K562 (cell line): Measurements from ENCODE around the gene DOK3. TPM values are rescaled to one million over a fixed set of nuclear protein-coding genes. Genes with fewer than 3 reads are reported as not detected.

ENCODE experiments used
- ATAC-seq: fragments of 200-7000 bp; cut with Tn5 transposase; 3 replicates; pipeline ENCODE4 v1.9.1; 2020; ENCODE audit warnings: moderate library complexity
- BruUV-seq: library from RNA; stranded (reverse); fragments of 400-500 nt; replicated peaks from 2 replicates; lab custom pipeline; 2021; lab: Mats Ljungman, UMichigan
- CTCF ChIA-PET: fragments of 300-600 bp; formaldehyde crosslinking; extraction: SDS; loops from one replicate; lab custom pipeline; 2021; ENCODE audit warnings: low intra/inter-chr PET ratio; lab: Yijun Ruan, JAX
- POLR2A ChIA-PET: fragments of 300-600, 350-650 bp; sonication (Branson Sonifier 250); formaldehyde crosslinking; extraction: SDS; loops from one replicate; lab custom pipeline; 2021; ENCODE audit warnings: antibody characterized with exemption, inconsistent platforms; lab: Yijun Ruan, JAX
- DNase-seq, 4 experiments: peaks; one replicate each; pipeline versions ENCODE4 v3.0.0 to v3.0.0-alpha.2; 2011 to 2018; ENCODE audit warnings: low spot score in 3 of 4, mixed read lengths in 3 of 4; ENCODE audit errors: extremely low read depth in 1 of 4
- FAIRE-seq: peaks from 2 replicates; lab custom pipeline; 2011; peaks lifted over from hg19 to GRCh38; lab: Jason Lieb, UNC
- H2AFZ ChIP-seq: 2 replicates; pipeline ENCODE4 v1.6.0; 2011; ENCODE audit warnings: low read depth, low read length, control low read depth, inconsistent platforms
- H3K27ac ChIP-seq: fragments of 200-600 bp; 3 replicates; pipeline ENCODE4 v1.8.0; 2011; ENCODE audit warnings: low read depth, mild to moderate bottlenecking, control low read depth, inconsistent platforms, low read length, moderate library complexity, mixed read lengths; ENCODE audit errors: extremely low read depth
- H3K27me3 ChIP-seq, 2 experiments: fragments of 300-600 bp in 1 of 2; 2 replicates in 1 of 2; 3 replicates in 1 of 2; pipeline versions ENCODE4 v1.6.0 to v1.8.0; 2011; ENCODE audit warnings: inconsistent platforms in 2 of 2, low read length in 2 of 2, mild to moderate bottlenecking in 1 of 2, mixed read lengths in 1 of 2, moderate library complexity in 1 of 2; ENCODE audit not compliant: control insufficient read depth in 2 of 2, insufficient read depth in 2 of 2
- H3K36me3 ChIP-seq: fragments of 300-600 bp; 3 replicates; pipeline ENCODE4 v1.8.0; 2011; ENCODE audit warnings: mild to moderate bottlenecking, low read length, inconsistent platforms; ENCODE audit not compliant: control insufficient read depth, insufficient read depth
- H3K4me1 ChIP-seq, 2 experiments: fragments of 200-600 bp in 1 of 2; replicated peaks in 1 of 2; 2 replicates in 1 of 2; 3 replicates in 1 of 2; pipeline versions ENCODE4 v1.5.1 to v1.8.0; 2011; ENCODE audit warnings: inconsistent platforms in 2 of 2, low read length in 2 of 2, mild to moderate bottlenecking in 1 of 2, mixed read lengths in 1 of 2, moderate library complexity in 1 of 2; ENCODE audit not compliant: control insufficient read depth in 2 of 2, insufficient read depth in 2 of 2
- H3K4me2 ChIP-seq: 2 replicates; pipeline ENCODE4 v1.6.1; 2011; ENCODE audit warnings: low read length, control low read depth, inconsistent platforms, mixed read lengths; ENCODE audit not compliant: insufficient read depth
- H3K4me3 ChIP-seq: fragments of 200-600 bp; sonication (generic), shearing (Covaris generic); 2 replicates; pipeline ENCODE4 v1.5.1; 2016; ENCODE audit warnings: control low read depth, inconsistent platforms
- H3K79me2 ChIP-seq: fragments of 200-600 bp; 3 replicates; pipeline ENCODE4 v1.8.0; 2011; ENCODE audit warnings: low read length, inconsistent platforms; ENCODE audit not compliant: control insufficient read depth, insufficient read depth
- H3K9ac ChIP-seq, 2 experiments: 2 replicates each; pipeline versions ENCODE4 v1.6.0 to v1.6.1; 2011; ENCODE audit warnings: low read depth in 2 of 2, low read length in 2 of 2, control low read depth in 1 of 2, inconsistent platforms in 1 of 2, mild to moderate bottlenecking in 1 of 2, mixed read lengths in 1 of 2; ENCODE audit not compliant: insufficient read depth in 1 of 2
- H3K9me1 ChIP-seq: one replicate; pipeline ENCODE4 v1.6.0; 2011; ENCODE audit warnings: inconsistent platforms, mild to moderate bottlenecking, low read length, moderate library complexity; ENCODE audit not compliant: control insufficient read depth, insufficient read depth
- H3K9me3 ChIP-seq: replicated peaks from 2 replicates; pipeline ENCODE4 v1.5.1; 2011; ENCODE audit warnings: low read depth, low read length, inconsistent platforms; ENCODE audit not compliant: control insufficient read depth, insufficient read depth
- H4K20me1 ChIP-seq: replicated peaks from 2 replicates; pipeline ENCODE4 v1.6.1; 2011; ENCODE audit warnings: low read length, inconsistent platforms, mixed read lengths; ENCODE audit not compliant: control insufficient read depth, insufficient read depth
- CC2D1A ChIP-seq: fragments of 450-650 bp; IDR thresholded peaks from 2 replicates; pipeline ENCODE4 v1.6.1; 2017; ENCODE audit warnings: mild to moderate bottlenecking
- CREB3L1 ChIP-seq: fragments of 450-650 bp; IDR thresholded peaks from 2 replicates; pipeline ENCODE4 v1.6.1; 2014; ENCODE audit warnings: low read depth, mild to moderate bottlenecking, moderate library complexity, borderline replicate concordance
- ELF1 ChIP-seq: fragments of 200-800 bp; sonication (Bioruptor generic); IDR thresholded peaks from 2 replicates; pipeline ENCODE4 v1.6.1; 2016; ENCODE audit warnings: missing genetic modification characterization, missing compliant biosample characterization
- HNRNPLL ChIP-seq: fragments of 200-400 bp; formaldehyde crosslinking; IDR thresholded peaks from 2 replicates; pipeline ENCODE4 v1.6.1; 2017; ENCODE audit warnings: low read length, low read depth, mild to moderate bottlenecking; ENCODE audit not compliant: poor library complexity, severe bottlenecking
- JUN ChIP-seq, 2 experiments: sonication (generic) in 1 of 2; formaldehyde crosslinking in 1 of 2; IDR thresholded peaks; 2 replicates each; pipeline versions ENCODE4 v1.6.1 to v1.8.0; 2012 to 2022; ENCODE audit warnings: borderline replicate concordance in 2 of 2, mild to moderate bottlenecking in 2 of 2, improper control_type of control experiment in 1 of 2, low read depth in 1 of 2, low read length in 1 of 2, missing genetic modification reagents in 1 of 2
- KDM1A ChIP-seq, 2 experiments: fragments of 450-650 bp; IDR thresholded peaks; 2 replicates each; pipeline ENCODE4 v1.6.1; 2016; ENCODE audit warnings: mild to moderate bottlenecking in 2 of 2
- MAZ ChIP-seq, 2 experiments: fragments of 450-650 bp in 1 of 2; sonication (generic) in 1 of 2; formaldehyde crosslinking; IDR thresholded peaks in 1 of 2; conservative IDR thresholded peaks in 1 of 2; 2 replicates each; pipeline versions ENCODE4 v1.4.0 to v1.5.0; 2020; ENCODE audit warnings: mild to moderate bottlenecking in 1 of 2, missing genetic modification reagents in 1 of 2
- SETDB1 ChIP-seq: IDR thresholded peaks from one replicate; pipeline ENCODE4 v1.6.1; 2012; ENCODE audit warnings: low read length, control low read depth, inconsistent platforms
- SNIP1 ChIP-seq: fragments of 450-650 bp; IDR thresholded peaks from 2 replicates; pipeline ENCODE4 v1.7.1; 2017; ENCODE audit warnings: low read depth, mild to moderate bottlenecking
- TCF7L2 ChIP-seq: fragments of 150-350 bp; IDR thresholded peaks from 2 replicates; pipeline ENCODE4 v1.6.1; 2016; ENCODE audit warnings: low read depth, mild to moderate bottlenecking, low read length, moderate library complexity
- TEAD4 ChIP-seq, 2 experiments: sonication (generic) in 1 of 2; formaldehyde crosslinking in 1 of 2; IDR thresholded peaks; 2 replicates each; pipeline versions ENCODE4 v1.6.1 to v1.8.0; 2012 to 2022; ENCODE audit warnings: borderline replicate concordance in 1 of 2, inconsistent platforms in 1 of 2, low read length in 1 of 2, mild to moderate bottlenecking in 1 of 2, missing genetic modification reagents in 1 of 2
- ZBTB26 ChIP-seq: fragments of 450-650 bp; formaldehyde crosslinking; IDR thresholded peaks from 2 replicates; pipeline ENCODE4 v1.4.0; 2022; ENCODE audit warnings: missing genetic modification characterization
- ZC3H11A ChIP-seq: IDR thresholded peaks from 2 replicates; pipeline ENCODE4 v1.6.1; 2012; ENCODE audit warnings: low read depth, low read length, improper control_type of control experiment
- ZNF3 ChIP-seq: fragments of 250-450 bp; sonication (Bioruptor Pico); IDR thresholded peaks from 2 replicates; pipeline ENCODE4 v1.5.0; 2021; ENCODE audit warnings: mild to moderate bottlenecking, moderate library complexity
- ZSCAN32 ChIP-seq: fragments of 450-650 bp; formaldehyde crosslinking; IDR thresholded peaks from 2 replicates; pipeline ENCODE4 v1.4.0; 2020; ENCODE audit warnings: mild to moderate bottlenecking, moderate library complexity
- WGBS: fragments of 100-300 bp; shearing (Covaris generic); methylation state at CpG from one replicate; pipeline ENCODE4 v1.1.6; 2016; ENCODE audit warnings: low coverage, mixed read lengths; ENCODE audit not compliant: insufficient coverage; ENCODE audit errors: missing lambda C conversion rate; 5-methylcytosine and 5-hydroxymethylcytosine counted together
- in situ Hi-C: fragments of 300-500 bp; cut with MboI; formaldehyde crosslinking; loops from 4 replicates; pipeline ENCODE4 v1.15.0; 2018; ENCODE audit warnings: inconsistent platforms, mixed read lengths
- intact Hi-C: fragments of 100-400 bp; cut with micrococcal nuclease; formaldehyde crosslinking; loops from 2 replicates; pipeline ENCODE4 v1.14.2; 2022
- polyA plus RNA-seq, 8 experiments: library from polyadenylated mRNA; depleted of rRNA in 4 of 8; stranded (reverse) in 5 of 8; unstranded in 3 of 8; fragments of >200 nt; fragmentation: Nextera tagmentation in 2 of 8; fragmentation: Illumina TruSeq in 1 of 8; extraction: Ambion mirVana in 2 of 8; extraction: Trizol in 1 of 8; gene quantifications; 2 replicates each; pipeline versions ENCODE4 v1.2.1 to v1.2.3, GENCODE V29; 2011 to 2014; ENCODE audit warnings: inconsistent platforms in 1 of 8, missing spikeins in 1 of 8
- total RNA-seq, 7 experiments: library from RNA; depleted of rRNA in 6 of 7; stranded (reverse); fragments of >200 nt in 6 of 7; fragmentation: Illumina TruSeq in 2 of 7; extraction: Trizol in 2 of 7; gene quantifications; 2 replicates each; pipeline versions ENCODE4 v1.2.1 to v1.2.3, GENCODE V29; 2011 to 2021; ENCODE audit warnings: low replicate concordance in 1 of 7

DOK3 gene
- total and polyA plus RNA-seq, 9 of the 15 experiments (the other 6 are each of a cell fraction or from before 2014, with no cell fraction given), result 1.3 to 23.0 (median 8.0) TPM

- intact Hi-C loops, result no loop called here
- ATAC-seq, result no peak
- in situ Hi-C loops, result no loop called here
Observed at GRCh38 chr5:177548495-177548894, 38.9 kb upstream of the DOK3 start.

More at GRCh38 chr5:177548495-177548894, 38.9 kb upstream of the DOK3 start:
- no peak overlapping the region for H2AFZ ChIP-seq
- FAIRE-seq (no peak), DNase-seq (no peak)
- 25% methylated on average over 1 of the region's 1 CpG for WGBS
- H3K9ac ChIP-seq, result no peak overlapping the region
- no TSS peak for BruUV-seq
- TF ChIP-seq ZC3H11A, result no peak
- TF ChIP-seq TCF7L2, result no peak
- TF ChIP-seq TEAD4 (IDR thresholded peaks at IDR 0.05; ENCODE audit: low read length), result no peak
- TF ChIP-seq TEAD4 (CRISPR knock-in tag; IDR thresholded peaks at IDR 0.05; ENCODE audit: borderline replicate concordance), result no peak
- TF ChIP-seq KDM1A (IDR thresholded peaks at IDR 0.05), result no peak
- TF ChIP-seq SNIP1, result no peak
- no peak for TF ChIP-seq MAZ (CRISPR knock-in tag; conservative IDR thresholded peaks at IDR 0.05 in 1 of 2, IDR thresholded peaks at IDR 0.05 in 1 of 2)
- TF ChIP-seq CC2D1A, result no peak
- TF ChIP-seq JUN (IDR thresholded peaks at IDR 0.05; ENCODE audit: borderline replicate concordance, low read depth, low read length), result no peak
- no peak for TF ChIP-seq JUN (CRISPR knock-in tag; IDR thresholded peaks at IDR 0.05; ENCODE audit: borderline replicate concordance)
- no peak for TF ChIP-seq ELF1 (tag)
- TF ChIP-seq SETDB1, result no peak
- TF ChIP-seq CREB3L1, result no peak
- no peak for TF ChIP-seq ZSCAN32 (CRISPR knock-in tag)
- no peak for TF ChIP-seq HNRNPLL
- no peak for TF ChIP-seq ZBTB26 (CRISPR knock-in tag)
- TF ChIP-seq ZNF3, result no peak
- no peaks in the 10 kb centered on the region for H3K9me3 ChIP-seq
- H3K79me2 ChIP-seq, result peaks cover 58% of the 10 kb centered on the region
- H3K27ac ChIP-seq, result no peak overlapping the region
- no peaks in the 10 kb centered on the region for H3K27me3 ChIP-seq
- H3K4me3 ChIP-seq, result no peak overlapping the region
- CTCF ChIA-PET, result no interaction called here
- peaks cover 18% of the 10 kb centered on the region for H4K20me1 ChIP-seq
- peaks cover 53% of the 10 kb centered on the region for H3K36me3 ChIP-seq
- POLR2A ChIA-PET, result interaction anchor here (0.8 to 2.0 kb wide), 5 partner anchors 9 to 826 kb away, joined by 3 to 6 read pairs (median 3); no protein-coding TSS in a partner anchor
- peaks cover 8 to 16% of the 10 kb centered on the region in 2 experiments; a peak in 4 of 5 replicates for H3K4me1 ChIP-seq
- no peaks in the 10 kb centered on the region for H3K9me1 ChIP-seq
- no peak overlapping the region for H3K4me2 ChIP-seq
